ENCODE measurements around the gene PIK3C3. TPM values are rescaled to one million over a fixed set of nuclear protein-coding genes. Genes with fewer than 3 reads are reported as not detected.
"Not testable (repeated sequence)": the region's sequence is repeated elsewhere in the genome, so short reads cannot be mapped to it uniquely, and the experiment has no call there.

The PIK3C3 gene
- total RNA-seq, 2 experiments from 2014 or later: 52.6 to 62.1 TPM

DNA sequence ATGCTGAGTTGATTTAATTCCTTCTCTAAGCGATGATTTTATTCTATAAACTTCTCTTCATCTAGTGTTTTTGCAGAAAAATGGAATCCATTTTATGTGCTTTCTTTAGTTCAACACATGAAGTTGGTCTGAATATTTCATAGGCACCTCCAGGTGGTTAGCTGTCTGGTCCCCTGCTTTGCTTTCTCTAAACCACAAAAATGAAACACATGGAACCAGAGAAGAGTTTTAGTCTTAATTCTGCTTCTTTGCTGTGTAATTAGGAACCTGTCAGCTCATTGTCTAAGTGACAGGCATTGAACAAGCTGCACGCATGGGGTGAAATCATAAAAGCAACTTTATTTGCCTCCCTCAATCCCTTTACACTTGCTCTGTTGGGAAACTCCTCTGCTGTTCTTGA, 150.4 kb downstream of the PIK3C3 start:
- no peak for ATAC-seq
- intact Hi-C loops (cut with micrococcal nuclease): no loop called here

GRCh38 chr18:42106784-42107183, 151.8 kb downstream of the PIK3C3 start:
- Mint-ChIP-seq H3K9me3 (no peaks in the 10 kb centered on the region), H3K4me3 (no peak overlapping the region), H3K4me1 (ENCODE audit: low read depth) (no peaks in the 10 kb centered on the region), H3K27me3 (no peaks in the 10 kb centered on the region), H3K36me3 (ENCODE audit: low read depth) (no peaks in the 10 kb centered on the region), H3K27ac (no peak overlapping the region)
- ATAC-seq (no peak), DNase-seq (no peak)
- ChIA-PET CTCF (no interaction called here), POLR2A (no interaction called here)
- no peak for TF ChIP-seq CTCF (IDR thresholded peaks at IDR 0.05)
- intact Hi-C loops (cut with micrococcal nuclease): no loop called here

More for the DNA sequence above, 150.4 kb downstream of the PIK3C3 start:
- ChIA-PET CTCF (interaction anchor here (2.2 kb wide), 1 partner anchor 9 kb away, joined by 13 read pairs; no protein-coding TSS in a partner anchor), POLR2A (no interaction called here)
- H3K36me3 Mint-ChIP-seq (ENCODE audit: low read depth): no peaks in the 10 kb centered on the region
- no peaks in the 10 kb centered on the region for H3K4me1 Mint-ChIP-seq (ENCODE audit: low read depth)
- no peak overlapping the region for H3K4me3 Mint-ChIP-seq
- no peaks in the 10 kb centered on the region for H3K9me3 Mint-ChIP-seq
- no peak for TF ChIP-seq CTCF (IDR thresholded peaks at IDR 0.05)
- no peak overlapping the region for H3K27ac Mint-ChIP-seq
- DNase-seq: no peak
- no peaks in the 10 kb centered on the region for H3K27me3 Mint-ChIP-seq

DNA sequence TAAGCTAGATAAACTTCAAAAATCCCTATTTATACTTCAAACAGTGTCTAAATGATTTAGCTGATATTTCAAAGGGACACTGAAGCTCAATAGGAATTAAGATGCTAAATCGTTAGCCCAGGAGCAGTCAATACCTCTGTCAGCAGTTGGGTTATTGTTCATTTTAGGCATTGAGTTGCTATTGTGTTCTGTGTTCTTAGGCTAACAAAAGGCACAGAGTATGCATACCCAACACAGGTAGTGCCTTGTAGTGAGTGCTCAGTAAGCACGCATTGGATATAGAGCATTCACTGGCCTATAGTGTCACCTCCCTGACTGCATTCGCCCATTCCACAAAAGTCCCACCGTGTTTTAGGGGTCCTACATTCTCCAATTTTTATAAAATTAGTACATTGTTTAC, 152.3 kb downstream of the PIK3C3 start:
- no peak for ATAC-seq
- CTCF ChIA-PET: no interaction called here
- TF ChIP-seq CTCF (IDR thresholded peaks at IDR 0.05): no peak
- Mint-ChIP-seq H3K27ac (no peak overlapping the region), H3K9me3 (no peaks in the 10 kb centered on the region), H3K4me3 (no peak overlapping the region), H3K4me1 (ENCODE audit: low read depth) (no peaks in the 10 kb centered on the region), H3K27me3 (no peaks in the 10 kb centered on the region), H3K36me3 (ENCODE audit: low read depth) (no peaks in the 10 kb centered on the region)
- intact Hi-C loops (cut with micrococcal nuclease): no loop called here
- POLR2A ChIA-PET: no interaction called here
- no peak for DNase-seq

- Mint-ChIP-seq H3K4me1 (ENCODE audit: low read depth) (no peaks in the 10 kb centered on the region), H3K27me3 (no peaks in the 10 kb centered on the region), H3K27ac (no peak overlapping the region), H3K36me3 (ENCODE audit: low read depth) (no peaks in the 10 kb centered on the region), H3K9me3 (no peaks in the 10 kb centered on the region), H3K4me3 (no peak overlapping the region)
- CTCF ChIA-PET: no interaction called here
- POLR2A ChIA-PET: no interaction called here
- intact Hi-C loops (cut with micrococcal nuclease): no loop called here
- DNase-seq: no peak
- ATAC-seq: no peak
- no peak for TF ChIP-seq CTCF (IDR thresholded peaks at IDR 0.05)
Measured at GRCh38 chr18:42107691-42108450, 152.8 kb downstream of the PIK3C3 start.

DNA sequence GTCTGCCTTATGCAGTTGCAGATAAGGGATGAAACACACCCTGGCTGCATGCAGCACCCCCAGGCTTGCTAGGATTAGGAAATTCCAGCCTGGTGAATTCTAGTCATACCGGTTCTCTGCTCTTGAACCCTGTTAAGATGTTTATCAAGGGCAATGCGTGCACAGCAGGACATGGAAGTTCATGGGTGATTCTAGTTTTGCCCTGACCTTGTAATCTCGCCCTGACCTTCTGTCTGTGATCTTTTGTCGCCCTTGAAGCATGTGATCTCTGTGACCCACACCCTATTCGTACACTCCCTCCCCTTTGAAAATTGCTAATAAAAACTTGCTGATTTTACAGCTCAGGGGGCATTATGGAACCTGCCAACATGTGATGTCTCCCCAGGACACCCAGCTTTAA, 157.1 kb downstream of the PIK3C3 start:
- POLR2A ChIA-PET; H3K9me3 Mint-ChIP-seq; DNase-seq; H3K27ac Mint-ChIP-seq; ATAC-seq; H3K27me3 Mint-ChIP-seq; H3K36me3 Mint-ChIP-seq (ENCODE audit: low read depth); H3K4me3 Mint-ChIP-seq; H3K4me1 Mint-ChIP-seq (ENCODE audit: low read depth): not testable (repeated sequence)
- CTCF ChIA-PET: interaction anchor here (0.9 to 3.4 kb wide), 3 partner anchors 158 to 186 kb away, joined by 3 to 31 read pairs (median 3); no protein-coding TSS in a partner anchor
- intact Hi-C loops (cut with micrococcal nuclease): loop anchor here (5.0 kb wide), 2 partner anchors 160 to 1160 kb away; no protein-coding TSS in a partner anchor

All from activated CD8-positive, alpha-beta T cell treated with anti-CD3 and anti-CD28 coated beads for 36 hours (primary cell).